Measurements from ENCODE around the gene USB1. TPM values are rescaled to one million over a fixed set of nuclear protein-coding genes. Genes with fewer than 3 reads are reported as not detected.
A peak's percentile ranks its signal among the peaks of the same experiment; 100 is the strongest.

The USB1 gene
- polyA plus RNA-seq, 10 donors: 11.7 to 16.7 (median 14.7) TPM

DNA sequence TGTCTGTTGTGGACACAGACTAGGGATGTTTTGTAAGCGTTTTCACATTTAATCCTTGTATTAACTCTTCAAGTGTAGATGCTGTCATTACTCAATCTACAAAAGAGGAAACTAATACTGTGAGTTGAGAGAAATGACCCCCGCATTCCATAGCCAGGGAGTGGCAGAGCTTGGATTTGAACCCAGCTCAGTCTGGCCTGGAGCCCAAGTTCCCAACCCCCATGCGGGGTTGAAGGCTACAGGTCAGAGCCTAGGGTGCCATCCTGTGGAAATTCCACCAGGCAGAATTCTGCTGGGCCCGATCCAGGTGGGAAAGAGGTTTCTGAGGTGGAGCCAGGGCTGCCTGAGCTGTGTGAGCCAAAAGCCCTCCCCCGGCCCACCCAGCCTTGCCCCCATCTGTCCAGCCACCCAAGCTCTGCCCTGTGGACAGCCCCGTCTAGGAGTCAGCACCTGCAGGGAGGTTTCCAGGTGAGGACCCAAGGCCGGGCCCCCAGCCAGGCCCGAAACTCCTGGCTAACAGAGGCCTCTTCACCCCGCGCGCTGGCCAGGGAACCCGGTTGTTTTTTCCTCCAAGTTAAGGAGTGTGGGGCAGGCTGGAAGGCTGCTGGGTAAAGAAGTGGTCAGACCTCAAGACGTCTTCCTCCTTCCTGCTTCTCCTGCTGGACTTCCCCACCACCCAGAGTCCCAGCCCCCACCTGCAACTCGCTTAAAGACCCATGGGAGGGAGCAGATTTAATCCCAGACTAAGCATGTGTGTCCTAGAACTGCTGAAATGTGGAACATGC, 30.0 kb downstream of the USB1 start:
- DNase-seq: no peak

DNA sequence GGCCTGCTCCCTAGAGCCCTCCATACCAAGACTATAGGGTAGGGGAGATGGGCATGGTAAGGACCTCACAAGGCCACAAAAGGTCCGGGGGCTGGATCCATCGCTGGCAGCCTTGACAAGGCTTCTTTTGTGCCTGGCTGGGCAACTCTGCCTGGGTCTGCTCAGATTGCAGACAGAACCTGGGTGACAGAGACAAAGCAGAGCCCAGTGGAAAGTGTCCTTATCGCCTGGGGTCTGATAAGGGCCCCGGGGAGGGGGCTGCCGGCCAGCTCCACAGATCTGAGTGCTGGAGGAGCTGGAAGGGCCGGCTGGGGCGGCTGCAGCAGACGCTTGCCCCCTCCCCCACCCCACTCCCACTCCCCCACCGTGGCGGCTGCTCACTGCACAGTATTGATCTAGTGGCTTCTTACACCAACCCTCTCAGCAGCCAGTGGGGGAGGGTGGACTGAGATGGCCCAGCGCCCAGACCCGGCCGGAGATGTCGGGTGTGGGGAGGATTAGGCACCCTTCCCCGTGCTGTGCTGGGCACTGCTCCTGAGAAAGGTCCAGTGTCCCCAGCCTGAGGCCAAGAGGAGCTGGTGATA, 31.6 kb downstream of the USB1 start:
- no peak for DNase-seq

DNA sequence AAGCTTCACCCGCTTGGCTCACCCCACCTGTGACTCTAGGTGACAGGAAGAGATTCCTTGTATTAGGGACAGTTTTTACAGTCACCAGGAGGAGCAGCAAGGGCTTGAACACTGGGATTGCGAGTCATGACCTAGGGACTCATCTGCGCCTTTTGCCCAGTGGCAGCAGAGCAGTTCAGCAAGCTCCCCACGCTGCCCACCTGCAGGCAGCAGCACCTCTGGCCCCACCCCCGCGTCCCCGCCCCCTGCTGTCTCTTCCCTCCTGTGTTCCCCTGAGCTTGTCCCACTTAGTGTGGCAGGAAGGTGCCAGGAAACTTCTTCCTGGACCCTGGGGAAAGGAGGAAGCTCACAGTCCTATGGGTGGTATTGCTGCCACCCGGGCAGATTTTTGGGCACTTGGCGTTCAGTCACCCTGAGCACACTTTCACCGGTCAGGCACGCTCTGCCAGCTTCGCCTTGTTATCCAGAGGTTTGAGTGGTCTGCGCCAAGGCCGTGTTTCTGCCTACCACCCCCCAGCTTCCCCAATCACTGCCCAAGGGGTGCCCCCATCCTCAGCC, 33.0 kb downstream of the USB1 start:
- no peak for DNase-seq

DNA sequence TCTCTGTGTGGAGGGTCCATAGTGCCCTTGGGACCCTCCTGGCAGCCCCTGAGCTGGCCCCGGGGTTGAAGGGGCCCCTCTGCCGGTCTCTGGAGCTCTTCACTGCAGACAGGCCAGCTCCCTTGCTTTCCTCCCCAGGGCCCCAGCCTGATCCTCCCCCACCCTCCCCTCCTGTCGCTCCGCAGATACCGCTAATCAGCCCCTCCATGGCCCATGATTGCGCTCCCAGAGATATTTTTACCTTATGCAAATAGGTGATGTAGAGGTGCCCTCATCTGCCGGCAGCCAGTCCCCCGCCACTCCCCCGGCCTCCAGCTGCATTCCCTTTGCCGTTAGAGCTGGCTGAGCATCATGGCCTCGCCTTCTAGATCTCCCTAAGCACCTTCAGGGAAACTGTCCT, 33.6 kb downstream of the USB1 start:
- no peak for DNase-seq

DNA sequence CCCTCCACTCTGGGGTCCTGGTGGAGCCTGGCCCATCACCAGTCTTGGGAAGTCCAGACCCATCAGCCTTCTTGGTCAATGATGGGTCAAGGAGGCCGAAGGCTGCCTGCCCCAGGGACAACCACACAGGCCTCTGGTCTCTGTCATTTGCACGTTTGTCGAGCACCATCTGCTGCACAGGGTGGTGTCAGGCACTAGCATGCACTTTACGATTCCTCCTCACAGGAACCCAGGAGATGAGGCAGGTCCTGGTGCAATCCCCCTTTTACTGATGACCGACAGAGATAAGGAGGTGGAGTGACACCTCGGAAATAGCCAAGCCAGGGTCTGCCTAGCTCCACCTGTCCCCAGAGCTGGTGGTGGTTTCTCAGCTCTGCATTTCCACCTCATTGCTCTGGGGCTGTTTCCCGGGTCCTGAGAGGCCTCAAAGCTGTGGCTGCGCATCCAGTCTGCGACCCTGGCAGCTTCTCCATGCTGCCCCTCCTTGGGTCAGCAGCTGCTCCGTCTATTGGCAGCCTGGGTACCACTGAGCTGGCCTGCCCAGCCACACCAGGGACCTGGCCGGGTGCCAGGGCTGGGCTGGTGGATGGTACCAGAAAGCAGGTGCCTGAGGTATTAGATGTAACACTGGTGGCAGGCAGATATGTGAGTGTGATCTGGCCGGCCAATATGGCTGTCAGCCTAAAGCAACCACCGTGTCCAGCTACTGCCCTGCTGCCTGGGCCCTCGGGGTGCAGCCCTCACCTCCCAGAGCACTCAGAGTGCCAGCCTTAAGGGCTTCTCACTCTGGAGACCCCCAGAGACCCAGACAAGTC, 34.4 kb downstream of the USB1 start:
- peak in 1 of 3 donors; percentile 52 for DNase-seq

DNA sequence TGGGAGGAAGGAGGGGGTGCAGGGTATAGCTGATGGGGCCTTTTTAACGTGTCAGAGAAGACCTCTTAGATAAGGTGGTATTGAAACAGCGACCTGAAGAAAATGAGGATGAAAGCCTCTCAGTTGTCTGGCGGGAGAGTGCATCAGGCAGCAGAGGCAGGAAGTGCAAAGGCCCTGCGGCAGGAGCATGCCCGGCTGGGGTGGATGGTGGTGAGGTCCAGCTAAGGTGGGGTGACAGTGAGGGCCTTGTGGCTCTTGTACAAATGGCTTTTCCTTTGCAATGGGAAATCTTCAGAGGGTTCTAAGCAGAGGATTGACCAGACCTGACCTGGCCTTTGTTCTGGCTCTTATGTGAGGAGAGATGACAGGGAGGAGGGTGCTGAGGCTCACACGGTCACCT, 35.7 kb downstream of the USB1 start:
- no peak for DNase-seq

DNA sequence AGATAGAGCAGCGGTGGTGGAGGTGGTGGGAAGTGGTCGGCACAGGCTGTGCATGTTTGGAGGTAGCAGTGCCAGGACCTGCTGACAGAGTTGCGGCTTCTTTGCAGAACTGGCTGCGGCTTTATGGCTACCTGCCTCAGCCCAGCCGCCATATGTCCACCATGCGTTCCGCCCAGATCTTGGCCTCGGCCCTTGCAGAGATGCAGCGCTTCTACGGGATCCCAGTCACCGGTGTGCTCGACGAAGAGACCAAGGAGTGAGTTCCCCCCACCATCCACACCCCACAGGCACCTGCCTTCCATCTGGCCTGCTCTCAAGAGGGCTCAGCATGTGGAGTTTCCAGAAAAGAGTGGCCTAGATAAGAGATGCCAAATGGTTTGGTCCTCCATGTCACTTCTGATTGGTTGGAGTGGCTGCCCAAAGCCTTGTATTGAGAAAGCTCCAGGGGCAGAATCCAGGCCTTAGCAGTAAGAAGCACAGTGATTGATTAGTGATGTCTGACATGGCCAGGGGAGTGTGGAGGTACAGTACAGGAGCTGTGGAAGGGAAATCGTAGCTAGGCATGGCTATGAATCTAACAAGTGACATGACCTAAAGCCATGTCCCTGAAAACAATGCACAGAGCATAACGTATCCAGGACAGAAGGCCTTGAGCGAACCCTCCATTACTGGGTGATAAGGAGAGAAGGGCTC, 36.3 kb downstream of the USB1 start:
- DNase-seq: no peak

DNA sequence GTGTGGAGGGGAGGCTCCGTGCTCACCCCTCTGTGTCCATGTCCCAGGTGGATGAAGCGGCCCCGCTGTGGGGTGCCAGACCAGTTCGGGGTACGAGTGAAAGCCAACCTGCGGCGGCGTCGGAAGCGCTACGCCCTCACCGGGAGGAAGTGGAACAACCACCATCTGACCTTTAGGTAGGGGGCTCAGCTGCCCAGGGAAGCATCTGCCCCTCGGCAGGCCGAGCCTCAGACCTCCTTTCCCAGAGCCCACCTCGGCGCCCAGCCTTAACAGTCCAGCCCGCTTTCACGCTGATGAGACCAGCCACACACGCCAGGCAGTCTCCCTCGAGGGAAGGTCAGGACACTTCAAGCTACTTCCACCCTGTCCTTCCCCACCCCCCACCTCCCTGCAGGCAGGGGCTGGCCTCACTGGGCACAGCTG, 37.0 kb downstream of the USB1 start:
- no peak for DNase-seq

DNA sequence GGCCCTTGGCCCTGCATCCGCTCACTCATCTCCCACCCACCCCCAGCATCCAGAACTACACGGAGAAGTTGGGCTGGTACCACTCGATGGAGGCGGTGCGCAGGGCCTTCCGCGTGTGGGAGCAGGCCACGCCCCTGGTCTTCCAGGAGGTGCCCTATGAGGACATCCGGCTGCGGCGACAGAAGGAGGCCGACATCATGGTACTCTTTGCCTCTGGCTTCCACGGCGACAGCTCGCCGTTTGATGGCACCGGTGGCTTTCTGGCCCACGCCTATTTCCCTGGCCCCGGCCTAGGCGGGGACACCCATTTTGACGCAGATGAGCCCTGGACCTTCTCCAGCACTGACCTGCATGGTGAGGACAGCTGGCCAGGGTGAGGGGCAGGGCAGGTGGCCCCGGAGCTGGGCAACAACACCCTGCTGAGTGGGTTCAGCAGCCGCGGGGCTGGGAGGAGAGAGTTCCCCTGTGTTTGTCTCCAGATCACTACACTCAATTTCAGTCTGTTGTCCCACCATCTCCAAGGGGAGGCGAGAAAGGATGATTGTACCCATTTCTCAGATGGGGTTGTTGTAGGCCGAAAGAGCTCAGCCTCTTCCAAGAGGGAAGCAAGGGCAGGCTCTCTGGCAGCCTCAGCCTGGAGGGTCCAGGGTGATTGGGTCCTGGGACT, 38.8 kb downstream of the USB1 start:
- DNase-seq: no peak

DNA sequence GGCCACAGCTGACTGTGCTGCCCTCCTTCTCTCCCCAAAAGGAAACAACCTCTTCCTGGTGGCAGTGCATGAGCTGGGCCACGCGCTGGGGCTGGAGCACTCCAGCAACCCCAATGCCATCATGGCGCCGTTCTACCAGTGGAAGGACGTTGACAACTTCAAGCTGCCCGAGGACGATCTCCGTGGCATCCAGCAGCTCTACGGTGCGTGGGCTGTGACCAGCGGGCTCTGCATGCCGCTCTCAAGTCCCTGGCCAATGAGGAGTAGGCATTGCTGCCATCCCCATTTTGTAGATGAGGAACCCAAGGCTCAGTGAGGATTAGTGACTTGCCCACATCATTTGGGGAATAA, 39.3 kb downstream of the USB1 start:
- DNase-seq: no peak

DNA sequence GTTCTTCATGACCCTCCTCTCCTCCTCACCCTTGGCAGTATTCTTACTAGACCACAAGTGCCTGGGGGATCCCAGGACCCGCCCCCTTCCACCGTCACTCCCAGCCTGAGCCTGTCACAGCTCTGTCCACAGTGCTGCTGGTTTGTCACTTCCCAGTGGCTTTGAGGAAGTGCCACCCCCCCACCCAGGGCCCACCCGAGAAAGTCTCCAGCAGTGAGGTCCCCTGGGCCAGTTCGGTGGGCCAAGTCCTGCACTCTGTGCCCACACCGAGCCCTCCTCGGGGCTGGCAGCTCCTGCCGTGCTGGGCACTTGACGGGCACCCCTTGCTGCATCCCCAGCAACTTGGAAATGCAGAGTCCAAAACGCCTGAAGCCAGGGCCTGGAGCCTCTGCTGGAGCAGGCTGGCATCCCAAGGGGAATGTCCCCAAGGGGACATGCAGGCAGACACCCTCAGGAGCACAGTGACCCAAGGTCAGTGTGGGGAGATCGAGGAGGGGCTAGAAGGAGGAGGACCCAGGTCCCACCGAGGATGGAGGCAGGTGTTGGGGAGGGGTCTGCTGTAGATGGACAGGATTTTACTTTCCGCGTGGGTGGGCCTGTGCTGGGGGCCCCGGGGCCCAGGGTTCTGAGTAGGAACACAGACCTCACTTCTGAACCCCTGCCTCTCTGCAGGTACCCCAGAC, 39.9 kb downstream of the USB1 start:
- DNase-seq: no peak

DNA sequence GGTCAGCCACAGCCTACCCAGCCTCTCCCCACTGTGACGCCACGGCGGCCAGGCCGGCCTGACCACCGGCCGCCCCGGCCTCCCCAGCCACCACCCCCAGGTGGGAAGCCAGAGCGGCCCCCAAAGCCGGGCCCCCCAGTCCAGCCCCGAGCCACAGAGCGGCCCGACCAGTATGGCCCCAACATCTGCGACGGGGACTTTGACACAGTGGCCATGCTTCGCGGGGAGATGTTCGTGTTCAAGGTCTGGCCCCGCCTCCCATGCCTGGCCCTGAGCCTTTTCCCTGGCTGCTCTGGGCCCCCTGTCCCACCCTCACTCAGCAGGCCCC, 40.4 kb downstream of the USB1 start:
- no peak for DNase-seq

DNA sequence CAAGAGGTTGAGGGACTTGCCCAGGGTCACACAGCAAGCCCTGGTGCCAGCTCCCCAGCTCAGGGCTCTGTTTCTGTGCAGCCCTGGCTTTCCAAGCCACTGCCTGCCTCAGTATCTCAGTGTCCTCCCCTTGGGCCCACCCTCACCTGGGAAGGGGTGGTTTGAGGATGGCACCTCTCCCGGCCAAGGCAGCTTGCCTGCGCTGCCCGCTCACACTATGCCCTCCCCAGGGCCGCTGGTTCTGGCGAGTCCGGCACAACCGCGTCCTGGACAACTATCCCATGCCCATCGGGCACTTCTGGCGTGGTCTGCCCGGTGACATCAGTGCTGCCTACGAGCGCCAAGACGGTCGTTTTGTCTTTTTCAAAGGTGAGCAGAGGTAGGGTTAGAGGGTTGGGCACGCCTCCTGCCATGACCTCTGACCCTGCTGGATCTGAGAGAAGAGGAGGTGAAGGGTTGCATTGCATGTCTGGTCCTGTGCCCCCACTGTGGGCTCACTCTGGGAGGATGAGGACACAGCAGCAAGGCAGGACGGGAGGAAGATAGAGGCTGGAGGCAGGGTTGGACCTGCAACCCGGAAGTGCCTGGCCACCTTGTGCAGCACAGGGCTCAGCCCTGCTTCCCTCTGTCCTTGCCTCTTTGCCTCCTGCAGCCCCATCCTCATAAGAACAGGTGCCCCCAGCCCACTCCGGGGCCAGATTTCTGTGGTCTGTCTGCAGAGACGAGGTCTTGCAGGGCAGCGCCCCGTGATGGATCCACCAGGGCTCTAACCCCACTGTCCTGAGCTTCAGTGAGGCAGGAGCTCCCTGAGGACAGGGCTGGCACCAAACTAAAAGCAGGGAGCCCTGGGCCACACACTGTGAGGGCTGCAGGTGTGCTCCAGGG, 41.0 kb downstream of the USB1 start:
- no peak for DNase-seq

DNA sequence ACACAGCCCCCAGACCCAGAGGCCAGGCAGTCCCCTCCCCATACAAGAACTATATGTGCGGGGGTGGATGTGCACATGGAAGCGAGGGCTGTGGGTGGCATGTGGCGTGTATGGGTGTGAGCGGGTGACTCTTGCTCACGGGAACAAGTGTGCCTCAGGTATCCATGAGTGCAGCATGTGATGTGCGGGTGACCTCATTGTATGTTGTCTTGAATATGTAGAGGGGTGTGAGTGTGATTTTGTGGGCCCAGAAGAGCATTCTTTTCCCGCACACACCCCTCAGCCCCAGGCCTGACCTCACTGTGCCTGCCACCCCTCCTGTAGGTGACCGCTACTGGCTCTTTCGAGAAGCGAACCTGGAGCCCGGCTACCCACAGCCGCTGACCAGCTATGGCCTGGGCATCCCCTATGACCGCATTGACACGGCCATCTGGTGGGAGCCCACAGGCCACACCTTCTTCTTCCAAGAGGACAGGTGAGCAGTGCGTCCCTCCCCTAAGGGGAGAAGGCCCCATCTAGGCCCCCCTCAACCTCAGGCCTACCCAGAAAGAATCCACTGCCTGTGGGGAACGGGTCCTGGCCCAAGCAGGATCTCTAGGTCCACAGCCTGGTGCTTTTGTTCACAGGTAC, 41.8 kb downstream of the USB1 start:
- DNase-seq: no peak

DNA sequence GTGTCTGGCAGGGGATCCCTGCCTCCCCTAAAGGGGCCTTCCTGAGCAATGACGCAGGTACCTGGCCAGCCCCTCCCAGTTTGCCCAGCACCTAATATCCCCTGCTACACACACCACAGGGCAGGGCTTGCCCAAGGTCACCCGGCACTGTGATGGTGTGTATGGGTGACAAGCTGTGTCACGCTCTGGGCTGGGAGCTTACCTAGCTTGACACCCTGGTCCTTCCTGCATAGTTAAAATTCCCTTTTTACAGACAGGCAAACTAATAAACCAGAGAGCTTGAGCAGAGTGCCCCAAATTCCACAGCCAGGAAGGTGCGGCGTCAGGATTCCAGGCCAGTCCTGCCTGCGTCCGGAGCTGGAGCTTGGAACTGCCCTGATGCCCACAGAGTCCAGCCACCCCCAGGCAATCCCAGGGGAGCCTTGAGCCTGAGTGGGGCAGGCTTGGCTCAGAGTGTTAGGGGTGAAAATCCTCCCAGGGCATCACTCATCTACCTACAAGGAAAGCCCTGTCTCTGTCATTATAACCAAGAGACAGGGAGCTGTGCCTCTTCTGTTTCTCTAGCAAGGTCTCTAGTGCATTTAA, 42.5 kb downstream of the USB1 start:
- DNase-seq: no peak

DNA sequence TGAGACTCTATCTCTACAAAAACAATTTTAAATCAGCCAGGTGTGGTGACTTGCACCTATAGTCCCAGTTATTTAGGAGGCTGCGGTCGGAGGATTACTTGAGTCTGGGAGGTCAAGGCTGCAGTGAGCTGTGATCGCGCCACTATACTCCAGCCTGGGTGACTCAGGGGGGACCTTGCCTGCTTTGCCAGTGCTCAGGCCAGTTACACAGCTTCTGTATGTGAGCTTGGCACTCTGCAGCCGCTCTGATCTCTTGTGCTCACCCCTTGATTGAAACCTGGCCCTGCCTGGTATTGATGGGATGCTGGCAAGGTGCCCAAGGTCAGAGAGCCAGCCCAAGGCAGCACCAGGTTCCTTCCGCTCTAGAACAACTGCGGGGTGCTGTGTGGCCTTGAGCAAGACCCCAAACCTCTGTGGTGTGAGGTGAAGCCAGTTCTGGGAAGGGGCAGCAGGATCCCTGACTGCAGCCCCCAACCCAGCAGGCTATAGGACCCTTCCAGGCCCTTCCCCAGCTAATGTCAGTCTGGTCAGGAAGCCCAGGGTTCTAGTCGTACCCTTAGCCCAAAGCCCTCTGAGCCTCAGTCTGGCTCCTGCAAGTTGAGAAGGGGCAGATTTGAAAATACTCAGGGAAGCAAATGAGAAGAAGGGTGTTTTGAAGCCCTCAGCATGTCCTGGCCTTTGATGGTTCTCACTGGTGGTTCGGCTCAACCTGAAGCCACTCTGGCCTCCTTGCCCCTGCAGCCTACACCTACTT, 43.2 kb downstream of the USB1 start:
- no peak for DNase-seq

DNA sequence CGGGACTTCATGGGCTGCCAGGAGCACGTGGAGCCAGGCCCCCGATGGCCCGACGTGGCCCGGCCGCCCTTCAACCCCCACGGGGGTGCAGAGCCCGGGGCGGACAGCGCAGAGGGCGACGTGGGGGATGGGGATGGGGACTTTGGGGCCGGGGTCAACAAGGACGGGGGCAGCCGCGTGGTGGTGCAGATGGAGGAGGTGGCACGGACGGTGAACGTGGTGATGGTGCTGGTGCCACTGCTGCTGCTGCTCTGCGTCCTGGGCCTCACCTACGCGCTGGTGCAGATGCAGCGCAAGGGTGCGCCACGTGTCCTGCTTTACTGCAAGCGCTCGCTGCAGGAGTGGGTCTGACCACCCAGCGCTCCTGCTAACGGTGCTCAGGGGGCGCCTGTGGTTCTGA, 43.9 kb downstream of the USB1 start:
- DNase-seq: no peak

Data from muscle of back (tissue), 11 donors.